GM12878 (cell line): ENCODE measurements around the gene OTOG. TPM values are rescaled to one million over a fixed set of nuclear protein-coding genes. Genes with fewer than 3 reads are reported as not detected.

Source experiments
- ATAC-seq: fragments of 200-7000 bp; cut with Tn5 transposase; 3 replicates; pipeline ENCODE4 v1.9.1; 2020; ENCODE audit warnings: mild to moderate bottlenecking, moderate library complexity
- BruUV-seq: library from RNA; stranded (reverse); fragments of 400-500 nt; replicated peaks from 2 replicates; lab custom pipeline; 2021; lab: Mats Ljungman, UMichigan
- CTCF ChIA-PET: fragments of 300-600 bp; sonication (Branson Sonifier 250); formaldehyde crosslinking; extraction: SDS; loops from one replicate; lab custom pipeline; 2021; ENCODE audit warnings: inconsistent platforms; lab: Yijun Ruan, JAX
- POLR2A ChIA-PET: fragments of 350-600 bp; formaldehyde crosslinking; extraction: SDS; loops from one replicate; lab custom pipeline; 2021; ENCODE audit warnings: inconsistent platforms; lab: Charles Lee
- RAD21 ChIA-PET: fragments of 300-600 bp; sonication (Branson Sonifier 250); formaldehyde crosslinking; loops from one replicate; lab custom pipeline; 2023; ENCODE audit warnings: antibody characterized with exemption; ENCODE audit not compliant: unreplicated experiment; lab: Charles Lee
- SMC1A ChIA-PET: fragments of 300-600 bp; sonication (Branson Sonifier 250); formaldehyde crosslinking; loops from one replicate; lab custom pipeline; 2023; ENCODE audit not compliant: unreplicated experiment, uncharacterized antibody; lab: Charles Lee
- DNase-seq: peaks from one replicate; pipeline ENCODE4 v3.0.0-alpha.2; 2011; ENCODE audit warnings: low read depth, low spot score
- FAIRE-seq: peaks from 3 replicates; lab custom pipeline; 2011; peaks lifted over from hg19 to GRCh38; lab: Jason Lieb, UNC
- H2AFZ ChIP-seq: 2 replicates; pipeline ENCODE4 v1.6.0; 2011; ENCODE audit warnings: low read depth, low read length, control low read depth; ENCODE audit not compliant: control insufficient read depth
- H3K27ac ChIP-seq: 2 replicates; pipeline ENCODE4 v1.5.1; 2011; ENCODE audit warnings: control low read depth; ENCODE audit not compliant: control insufficient read depth, insufficient read depth
- H3K27me3 ChIP-seq, 2 experiments: replicated peaks in 1 of 2; 2 replicates each; pipeline versions ENCODE4 v1.6.0 to v1.6.1; 2011; ENCODE audit warnings: low read length in 1 of 2; ENCODE audit not compliant: control insufficient read depth in 2 of 2, insufficient read depth in 2 of 2
- H3K36me3 ChIP-seq, 2 experiments: 2 replicates each; pipeline ENCODE4 v1.5.1; 2011; ENCODE audit warnings: low read length in 1 of 2; ENCODE audit not compliant: control insufficient read depth in 2 of 2, insufficient read depth in 2 of 2
- H3K4me1 ChIP-seq: 2 replicates; pipeline ENCODE4 v1.6.1; 2011; ENCODE audit warnings: mild to moderate bottlenecking, low read length, moderate library complexity, mixed read lengths; ENCODE audit not compliant: control insufficient read depth, insufficient read depth
- H3K4me2 ChIP-seq: 2 replicates; pipeline ENCODE4 v1.6.0; 2011; ENCODE audit warnings: control low read depth; ENCODE audit not compliant: control insufficient read depth, insufficient read depth
- H3K4me3 ChIP-seq: fragments of 200-600 bp; sonication (generic); 2 replicates; pipeline ENCODE4 v1.5.1; 2016
- H3K79me2 ChIP-seq: 2 replicates; pipeline ENCODE4 v1.6.0; 2011; ENCODE audit warnings: low read length; ENCODE audit not compliant: control insufficient read depth, insufficient read depth
- H3K9ac ChIP-seq: 2 replicates; pipeline ENCODE4 v1.8.0; 2011; ENCODE audit warnings: low read length, control low read depth, mixed read lengths; ENCODE audit not compliant: control insufficient read depth, insufficient read depth
- H3K9me3 ChIP-seq: replicated peaks from 3 replicates; pipeline ENCODE4 v1.5.1; 2011; ENCODE audit warnings: mild to moderate bottlenecking, low read length; ENCODE audit not compliant: control insufficient read depth, insufficient read depth
- H4K20me1 ChIP-seq: 2 replicates; pipeline ENCODE4 v1.6.0; 2011; ENCODE audit not compliant: control insufficient read depth, insufficient read depth
- CBFB ChIP-seq: IDR thresholded peaks from 2 replicates; pipeline ENCODE4 v1.6.1; 2016; ENCODE audit warnings: antibody characterized with exemption, low read depth
- HDAC2 ChIP-seq: fragments of 200-600 bp; sonication (generic); IDR thresholded peaks from 2 replicates; pipeline ENCODE4 v1.6.1; 2017
- HDAC6 ChIP-seq: fragments of 200-600 bp; sonication (generic); IDR thresholded peaks from one replicate; pipeline ENCODE4 v1.8.0; 2017; ENCODE audit warnings: antibody characterized with exemption; ENCODE audit not compliant: unreplicated experiment
- MTA2 ChIP-seq: fragments of 450-650 bp; IDR thresholded peaks from 2 replicates; pipeline ENCODE4 v1.6.1; 2016; ENCODE audit warnings: low read depth, mild to moderate bottlenecking, moderate library complexity
- NKRF ChIP-seq: fragments of 450-650 bp; conservative IDR thresholded peaks from 2 replicates; pipeline ENCODE4 v1.6.1; 2017; ENCODE audit warnings: mild to moderate bottlenecking, moderate library complexity
- NR2C1 ChIP-seq: fragments of 450-650 bp; IDR thresholded peaks from 2 replicates; pipeline ENCODE4 v1.6.1; 2017; ENCODE audit warnings: antibody characterized with exemption, mild to moderate bottlenecking, moderate library complexity
- RAD21 ChIP-seq: IDR thresholded peaks from 2 replicates; pipeline ENCODE4 v1.6.1; 2011; ENCODE audit warnings: mild to moderate bottlenecking, low read depth, low read length, moderate library complexity; ENCODE audit not compliant: insufficient read depth
- RB1 ChIP-seq: fragments of 450-650 bp; formaldehyde crosslinking; IDR thresholded peaks from 2 replicates; pipeline ENCODE4 v1.6.1; 2017; ENCODE audit warnings: mild to moderate bottlenecking, borderline replicate concordance
- ZBTB33 ChIP-seq: fragments of 450-650 bp; IDR thresholded peaks from 2 replicates; pipeline ENCODE4 v1.6.1; 2017; ENCODE audit warnings: mild to moderate bottlenecking
- ZBTB40 ChIP-seq: fragments of 450-650 bp; IDR thresholded peaks from 2 replicates; pipeline ENCODE4 v1.6.1; 2016; ENCODE audit warnings: mild to moderate bottlenecking, moderate library complexity, borderline replicate concordance
- ZNF687 ChIP-seq: fragments of 450-650 bp; IDR thresholded peaks from 2 replicates; pipeline ENCODE4 v1.6.1; 2017; ENCODE audit warnings: mild to moderate bottlenecking, moderate library complexity
- WGBS: methylation state at CpG from one replicate; pipeline ENCODE4 v1.1.6; 2016; ENCODE audit warnings: low lambda C conversion rate; ENCODE audit not compliant: insufficient replicate concordance, insufficient coverage; ENCODE audit errors: missing lambda C conversion rate; 5-methylcytosine and 5-hydroxymethylcytosine counted together
- in situ Hi-C: fragments of 300-500 bp; cut with MboI; formaldehyde crosslinking; loops from 9 replicates; pipeline ENCODE4 v1.14.3; 2018; ENCODE audit warnings: mixed read lengths
- intact Hi-C: fragments of 100-400 bp; cut with micrococcal nuclease; formaldehyde crosslinking; loops from one replicate; pipeline ENCODE4 v1.14.2; 2022; ENCODE audit not compliant: unreplicated experiment
- polyA plus RNA-seq, 11 experiments: library from polyadenylated mRNA; depleted of rRNA in 4 of 11; unstranded in 6 of 11; stranded (reverse) in 5 of 11; fragments of >200 nt; fragmentation: Nextera tagmentation in 4 of 11; fragmentation: Illumina TruSeq in 1 of 11; extraction: Ambion mirVana in 4 of 11; extraction: Trizol in 1 of 11; gene quantifications; 1 replicate in 1 of 11; 2 replicates in 10 of 11; pipeline versions ENCODE4 v1.2.1 to v1.2.3, GENCODE V29; 2011 to 2016; ENCODE audit warnings: inconsistent platforms in 2 of 11, missing spikeins in 2 of 11, low read depth in 1 of 11
- total RNA-seq, 4 experiments: library from RNA; depleted of rRNA in 3 of 4; stranded (reverse); fragments of >200 nt in 3 of 4; fragmentation: Illumina TruSeq in 1 of 4; extraction: Trizol in 1 of 4; gene quantifications; 2 replicates each; pipeline versions ENCODE4 v1.2.1 to v1.2.3, GENCODE V29; 2013 to 2021

Gene OTOG
- total and polyA plus RNA-seq, 10 of the 15 experiments (the other 5 are each of a cell fraction or from before 2014, with no cell fraction given), result not detected

- ChIA-PET POLR2A (no interaction called here), CTCF (interaction anchor here (1.3 to 2.1 kb wide), 3 partner anchors 9 to 11 kb away, joined by 3 to 6 read pairs (median 4); no protein-coding TSS in a partner anchor), RAD21 (no interaction called here), SMC1A (interaction anchor here (1.4 kb wide), 2 partner anchors 9 to 11 kb away, joined by 3 read pairs; no protein-coding TSS in a partner anchor)
- ATAC-seq (no peak), DNase-seq (no peak), FAIRE-seq (no peak)
- no peaks in the 10 kb centered on the region for H3K36me3 ChIP-seq
- H3K27ac ChIP-seq, result no peak overlapping the region
- WGBS, result 41% methylated on average over 7 of the region's 7 CpGs
- H3K27me3 ChIP-seq, result peaks cover 0 to 2% of the 10 kb centered on the region in 2 experiments; a peak in 2 of 4 replicates
- H3K4me1 ChIP-seq, result no peaks in the 10 kb centered on the region
- intact Hi-C loops (no loop called here), in situ Hi-C loops (no loop called here)
- H2AFZ ChIP-seq, result no peak overlapping the region
- H3K79me2 ChIP-seq, result no peaks in the 10 kb centered on the region
- no peak overlapping the region for H3K9ac ChIP-seq
- no peaks in the 10 kb centered on the region for H3K9me3 ChIP-seq
- no peak overlapping the region for H3K4me2 ChIP-seq
- no peaks in the 10 kb centered on the region; the same call in 1 of the 2 replicates for H4K20me1 ChIP-seq
- H3K4me3 ChIP-seq, result no peak overlapping the region
- BruUV-seq, result no TSS peak
- TF ChIP-seq HDAC2, result no peak
- TF ChIP-seq RB1, result no peak
- TF ChIP-seq MTA2, result no peak
- no peak for TF ChIP-seq ZBTB33
- TF ChIP-seq NR2C1, result no peak
- TF ChIP-seq ZNF687, result no peak
- no peak for TF ChIP-seq ZBTB40
- no peak for TF ChIP-seq CBFB
- TF ChIP-seq RAD21, result no peak
- TF ChIP-seq HDAC6, result no peak
- no peak for TF ChIP-seq NKRF
Measured at GRCh38 chr11:17516551-17517150, 30.4 kb upstream of the OTOG start.
